SK-N-SH (cell line): ENCODE data around the gene CA10. TPM values are rescaled to one million over a fixed set of nuclear protein-coding genes. Genes with fewer than 3 reads are reported as not detected.

Source experiments
- CTCF ChIA-PET: fragments of 300-600, 350-600 bp; formaldehyde crosslinking; extraction: SDS; loops from one replicate; lab custom pipeline; 2021; lab: Yijun Ruan, JAX
- POLR2A ChIA-PET: fragments of 350-600 bp; sonication (Branson Sonifier 250); formaldehyde crosslinking; extraction: SDS; loops from one replicate; lab custom pipeline; 2020; ENCODE audit warnings: antibody characterized with exemption, inconsistent platforms; lab: Yijun Ruan, JAX
- DNase-seq: peaks from one replicate; pipeline ENCODE4 v3.0.0; 2012
- H2AFZ ChIP-seq: fragments of 200-600 bp; sonication (generic); 2 replicates; pipeline ENCODE4 v1.8.1; 2016; ENCODE audit warnings: antibody characterized with exemption, mild to moderate bottlenecking, low read depth
- H3F3A ChIP-seq: fragments of 200-600 bp; sonication (generic); replicated peaks from 2 replicates; pipeline ENCODE3; 2016; ENCODE audit warnings: antibody characterized with exemption, mild to moderate bottlenecking; ENCODE audit not compliant: insufficient read depth
- H3K27ac ChIP-seq, 2 experiments: fragments of 200-500 bp in 1 of 2; fragments of 200-600 bp in 1 of 2; sonication (Bioruptor generic) in 1 of 2; sonication (generic), shearing (Covaris generic) in 1 of 2; 2 replicates each; pipeline versions ENCODE4 v1.5.1 to v1.6.1; 2014 to 2016; ENCODE audit warnings: low read depth in 2 of 2, inconsistent platforms in 1 of 2, low read length in 1 of 2, mild to moderate bottlenecking in 1 of 2, mixed read lengths in 1 of 2
- H3K27me3 ChIP-seq: fragments of 200-600 bp; sonication (generic), shearing (Covaris generic); 2 replicates; pipeline ENCODE4 v1.6.1; 2016; ENCODE audit warnings: mixed run types; ENCODE audit not compliant: insufficient read depth
- H3K36me3 ChIP-seq, 2 experiments: fragments of 200-500 bp in 1 of 2; fragments of 200-600 bp in 1 of 2; sonication (Bioruptor generic) in 1 of 2; sonication (generic) in 1 of 2; replicated peaks in 1 of 2; 2 replicates each; pipeline versions ENCODE3 to v1.5.1; 2014 to 2016; ENCODE audit warnings: low read length in 1 of 2, mild to moderate bottlenecking in 1 of 2; ENCODE audit not compliant: insufficient read depth in 2 of 2, control insufficient read depth in 1 of 2
- H3K4me1 ChIP-seq, 2 experiments: fragments of 200-500 bp in 1 of 2; fragments of 200-600 bp in 1 of 2; sonication (Bioruptor generic) in 1 of 2; sonication (generic), shearing (Covaris generic) in 1 of 2; 2 replicates each; pipeline versions ENCODE4 v1.5.1 to v1.6.1; 2014 to 2016; ENCODE audit warnings: low read depth in 1 of 2, low read length in 1 of 2, mixed run types in 1 of 2; ENCODE audit not compliant: insufficient read depth in 2 of 2, control insufficient read depth in 1 of 2
- H3K4me2 ChIP-seq: fragments of 200-600 bp; sonication (generic), shearing (Covaris generic); 2 replicates; pipeline ENCODE4 v1.6.1; 2017; ENCODE audit warnings: mixed run types
- H3K4me3 ChIP-seq, 2 experiments: fragments of 200-500 bp in 1 of 2; fragments of 200-600 bp in 1 of 2; sonication (Bioruptor generic) in 1 of 2; sonication (generic), shearing (Covaris generic) in 1 of 2; 2 replicates each; pipeline versions ENCODE4 v1.5.1 to v1.8.1; 2014 to 2016; ENCODE audit warnings: low read depth in 2 of 2, inconsistent platforms in 1 of 2, low read length in 1 of 2, mild to moderate bottlenecking in 1 of 2, mixed read lengths in 1 of 2, moderate library complexity in 1 of 2
- H3K79me2 ChIP-seq: fragments of 200-600 bp; sonication (generic); 2 replicates; pipeline ENCODE4 v1.8.1; 2017; ENCODE audit warnings: mild to moderate bottlenecking; ENCODE audit not compliant: insufficient read depth
- H3K9ac ChIP-seq: fragments of 200-600 bp; sonication (generic); 2 replicates; pipeline ENCODE4 v1.6.1; 2017; ENCODE audit warnings: mixed run types
- H3K9me2 ChIP-seq: fragments of 200-600 bp; sonication (generic); 2 replicates; pipeline ENCODE4 v1.6.1; 2017; ENCODE audit warnings: mixed run types
- H3K9me3 ChIP-seq: fragments of 200-600 bp; sonication (generic); 2 replicates; pipeline ENCODE4 v1.6.1; 2017; ENCODE audit warnings: mixed run types, mild to moderate bottlenecking, moderate library complexity
- H4K20me1 ChIP-seq: fragments of 200-600 bp; sonication (generic); 2 replicates; pipeline ENCODE4 v1.6.1; 2017; ENCODE audit warnings: mild to moderate bottlenecking, mixed run types; ENCODE audit not compliant: insufficient read depth
- CHD2 ChIP-seq: fragments of 150-350 bp; IDR thresholded peaks from 2 replicates; pipeline ENCODE4 v1.6.1; 2018; ENCODE audit warnings: low read length; ENCODE audit not compliant: partially characterized antibody
- EZH2phosphoT487 ChIP-seq: fragments of 200-600 bp; sonication (generic); IDR thresholded peaks from 2 replicates; pipeline ENCODE4 v1.6.1; 2017; ENCODE audit warnings: low read depth, mixed run types, mild to moderate bottlenecking, antibody characterized with exemption, moderate library complexity, borderline replicate concordance
- FOXJ3 ChIP-seq: sonication (generic); formaldehyde crosslinking; IDR thresholded peaks from 2 replicates; pipeline ENCODE4 v1.5.1; 2020; ENCODE audit warnings: mild to moderate bottlenecking, missing genetic modification reagents
- GABPA ChIP-seq: IDR thresholded peaks from 2 replicates; pipeline ENCODE4 v1.4.0; 2012; ENCODE audit warnings: low read depth, mild to moderate bottlenecking
- MEF2A ChIP-seq: IDR thresholded peaks from 2 replicates; pipeline ENCODE4 v1.4.0; 2012; ENCODE audit warnings: low read depth, borderline replicate concordance
- POLR2AphosphoS5 ChIP-seq: IDR thresholded peaks from 2 replicates; pipeline ENCODE4 v1.6.1; 2012; ENCODE audit warnings: low read depth, low read length
- RAD21 ChIP-seq: IDR thresholded peaks from 2 replicates; pipeline ENCODE4 v1.6.1; 2012; ENCODE audit warnings: mild to moderate bottlenecking, low read length
- WGBS: methylation state at CpG from one replicate; pipeline ENCODE4 v1.1.6; 2017; ENCODE audit warnings: low lambda C conversion rate; 5-methylcytosine and 5-hydroxymethylcytosine counted together
- polyA plus RNA-seq, 3 experiments: library from polyadenylated mRNA; depleted of rRNA; stranded (reverse); fragments of >200 nt; gene quantifications; 2 replicates each; pipeline ENCODE4 v1.2.3, GENCODE V29; 2012
- TF ChIP-seq, protein P1 (sequence below): IDR thresholded peaks from 2 replicates; pipeline ENCODE4; 2012
- TF ChIP-seq, protein P2 (sequence below): fragments of 200-600 bp; sonication (generic); IDR thresholded peaks from 2 replicates; pipeline ENCODE4 v1.6.1; 2017; ENCODE audit warnings: antibody characterized with exemption, mild to moderate bottlenecking, moderate library complexity
- TF ChIP-seq, protein P3 (sequence below): fragments of 150-350 bp; IDR thresholded peaks from 2 replicates; pipeline ENCODE4 v1.6.1; 2017; ENCODE audit warnings: antibody characterized with exemption, low read length, low read depth, borderline replicate concordance
- TF ChIP-seq, protein P4 (sequence below): IDR thresholded peaks from 2 replicates; pipeline ENCODE4 v1.4.0; 2012; ENCODE audit warnings: low read depth
- TF ChIP-seq, protein P5 (sequence below): IDR thresholded peaks from 2 replicates; pipeline ENCODE4 v1.6.1; 2012; ENCODE audit warnings: mild to moderate bottlenecking, low read depth, low read length, moderate library complexity

The CA10 gene
- polyA plus RNA-seq, 1 of the 3 experiments (the other 2 are of a cell fraction), result not detected

DNA sequence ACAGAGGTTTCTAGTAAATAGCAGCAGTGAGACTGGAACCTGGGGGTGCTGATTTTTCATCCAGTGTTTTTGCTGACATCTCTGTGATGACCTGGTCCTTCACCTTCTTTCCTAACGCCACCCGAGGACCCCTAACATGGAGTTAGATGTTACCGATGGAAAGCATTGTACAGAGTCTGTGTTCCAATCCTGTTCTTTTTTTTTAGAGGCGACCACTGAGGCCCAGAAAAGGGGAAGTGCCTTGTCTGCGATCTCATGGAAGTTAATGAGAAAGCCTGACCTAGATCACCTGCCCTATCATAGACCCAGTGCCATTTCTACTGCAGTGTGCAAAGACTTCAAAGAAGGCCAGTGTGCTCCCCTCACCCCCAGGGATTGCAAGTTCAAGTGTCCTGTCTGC is 362.5 kb downstream of the CA10 start (continued):
- no peak for TF ChIP-seq RAD21
- TF ChIP-seq, protein P1, sequence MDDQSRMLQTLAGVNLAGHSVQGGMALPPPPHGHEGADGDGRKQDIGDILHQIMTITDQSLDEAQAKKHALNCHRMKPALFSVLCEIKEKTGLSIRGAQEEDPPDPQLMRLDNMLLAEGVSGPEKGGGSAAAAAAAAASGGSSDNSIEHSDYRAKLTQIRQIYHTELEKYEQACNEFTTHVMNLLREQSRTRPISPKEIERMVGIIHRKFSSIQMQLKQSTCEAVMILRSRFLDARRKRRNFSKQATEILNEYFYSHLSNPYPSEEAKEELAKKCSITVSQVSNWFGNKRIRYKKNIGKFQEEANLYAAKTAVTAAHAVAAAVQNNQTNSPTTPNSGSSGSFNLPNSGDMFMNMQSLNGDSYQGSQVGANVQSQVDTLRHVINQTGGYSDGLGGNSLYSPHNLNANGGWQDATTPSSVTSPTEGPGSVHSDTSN, result no peak
- TF ChIP-seq, all 33 proteins: peak for 0

DNA sequence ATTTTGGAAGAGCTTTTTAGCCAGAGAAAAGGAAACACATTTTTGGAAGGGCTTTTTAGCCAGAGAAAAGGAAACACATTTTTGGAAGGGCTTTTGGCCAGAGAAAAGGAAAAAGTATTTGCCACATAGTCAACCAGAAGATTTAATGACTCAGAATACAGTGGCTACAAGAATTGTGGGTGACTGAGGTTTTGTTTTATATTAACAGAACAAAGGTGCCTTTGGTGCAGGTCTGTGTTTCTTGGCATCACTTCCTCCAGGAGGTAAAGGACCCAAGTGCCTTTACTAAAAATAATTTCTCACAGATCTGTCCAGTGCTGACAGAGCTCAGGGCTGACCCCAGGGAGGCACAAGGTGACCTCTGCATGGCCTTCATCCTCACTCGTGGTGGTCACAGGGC is 363.1 kb downstream of the CA10 start:
- Histone ChIP-seq H3K27ac (no peak overlapping the region), H3K9ac (no peak overlapping the region), H3K4me3 (no peak overlapping the region), H3K9me2 (no peaks in the 10 kb centered on the region), H3K36me3 (no peaks in the 10 kb centered on the region), H3F3A (no peaks in the 10 kb centered on the region), H3K27me3 (no peaks in the 10 kb centered on the region), H3K79me2 (no peaks in the 10 kb centered on the region), H3K9me3 (peaks cover 7% of the 10 kb centered on the region; the same call in 1 of the 2 replicates), H3K4me2 (no peak overlapping the region), H4K20me1 (no peaks in the 10 kb centered on the region), H2AFZ (no peak overlapping the region), H3K4me1 (no peaks in the 10 kb centered on the region)
- ChIA-PET CTCF (interaction anchor here (0.8 to 3.3 kb wide), 4 partner anchors 31 to 496 kb away, joined by 3 to 11 read pairs (median 4); no protein-coding TSS in a partner anchor), POLR2A (no interaction called here)
- TF ChIP-seq FOXJ3 (CRISPR knock-in tag) (no peak), GABPA (no peak), RAD21 (no peak)
- TF ChIP-seq, protein P2, sequence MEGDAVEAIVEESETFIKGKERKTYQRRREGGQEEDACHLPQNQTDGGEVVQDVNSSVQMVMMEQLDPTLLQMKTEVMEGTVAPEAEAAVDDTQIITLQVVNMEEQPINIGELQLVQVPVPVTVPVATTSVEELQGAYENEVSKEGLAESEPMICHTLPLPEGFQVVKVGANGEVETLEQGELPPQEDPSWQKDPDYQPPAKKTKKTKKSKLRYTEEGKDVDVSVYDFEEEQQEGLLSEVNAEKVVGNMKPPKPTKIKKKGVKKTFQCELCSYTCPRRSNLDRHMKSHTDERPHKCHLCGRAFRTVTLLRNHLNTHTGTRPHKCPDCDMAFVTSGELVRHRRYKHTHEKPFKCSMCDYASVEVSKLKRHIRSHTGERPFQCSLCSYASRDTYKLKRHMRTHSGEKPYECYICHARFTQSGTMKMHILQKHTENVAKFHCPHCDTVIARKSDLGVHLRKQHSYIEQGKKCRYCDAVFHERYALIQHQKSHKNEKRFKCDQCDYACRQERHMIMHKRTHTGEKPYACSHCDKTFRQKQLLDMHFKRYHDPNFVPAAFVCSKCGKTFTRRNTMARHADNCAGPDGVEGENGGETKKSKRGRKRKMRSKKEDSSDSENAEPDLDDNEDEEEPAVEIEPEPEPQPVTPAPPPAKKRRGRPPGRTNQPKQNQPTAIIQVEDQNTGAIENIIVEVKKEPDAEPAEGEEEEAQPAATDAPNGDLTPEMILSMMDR, result no peak
- no peak for DNase-seq
- 0% methylated on average over 1 of the region's 1 CpG for WGBS

DNA sequence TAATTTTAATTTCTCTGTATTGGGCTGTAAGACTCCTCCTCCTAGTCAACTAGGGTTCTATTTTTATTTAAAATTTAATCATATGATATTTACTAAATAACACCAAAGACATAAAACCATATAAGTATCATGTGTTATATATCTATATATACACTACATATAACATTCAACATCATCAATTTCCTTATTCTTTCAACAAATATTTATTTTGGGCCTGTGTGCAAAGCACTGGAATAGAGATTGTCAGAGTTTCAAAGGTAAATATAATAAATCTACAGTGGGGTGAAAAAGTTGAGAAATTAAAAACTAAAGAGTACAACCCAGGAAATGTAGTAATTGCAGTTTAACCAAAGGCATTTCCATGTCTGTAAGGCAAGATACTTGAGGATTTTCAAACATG is 364.0 kb downstream of the CA10 start:
- Histone ChIP-seq H3K9me3 (peaks cover 7% of the 10 kb centered on the region; the same call in 1 of the 2 replicates), H3K27me3 (no peaks in the 10 kb centered on the region), H3K9me2 (no peaks in the 10 kb centered on the region), H3K4me3 (no peak overlapping the region), H3K79me2 (no peaks in the 10 kb centered on the region), H4K20me1 (no peaks in the 10 kb centered on the region), H3F3A (no peaks in the 10 kb centered on the region), H3K9ac (no peak overlapping the region), H3K36me3 (no peaks in the 10 kb centered on the region), H2AFZ (no peak overlapping the region), H3K4me2 (no peak overlapping the region), H3K27ac (no peak overlapping the region), H3K4me1 (no peaks in the 10 kb centered on the region)
- DNase-seq, result no peak
- no peak for TF ChIP-seq CHD2
- TF ChIP-seq, protein P3, sequence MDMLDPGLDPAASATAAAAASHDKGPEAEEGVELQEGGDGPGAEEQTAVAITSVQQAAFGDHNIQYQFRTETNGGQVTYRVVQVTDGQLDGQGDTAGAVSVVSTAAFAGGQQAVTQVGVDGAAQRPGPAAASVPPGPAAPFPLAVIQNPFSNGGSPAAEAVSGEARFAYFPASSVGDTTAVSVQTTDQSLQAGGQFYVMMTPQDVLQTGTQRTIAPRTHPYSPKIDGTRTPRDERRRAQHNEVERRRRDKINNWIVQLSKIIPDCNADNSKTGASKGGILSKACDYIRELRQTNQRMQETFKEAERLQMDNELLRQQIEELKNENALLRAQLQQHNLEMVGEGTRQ, result no peak
- TF ChIP-seq, protein P4, sequence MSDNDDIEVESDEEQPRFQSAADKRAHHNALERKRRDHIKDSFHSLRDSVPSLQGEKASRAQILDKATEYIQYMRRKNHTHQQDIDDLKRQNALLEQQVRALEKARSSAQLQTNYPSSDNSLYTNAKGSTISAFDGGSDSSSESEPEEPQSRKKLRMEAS, result no peak
- TF ChIP-seq, protein P5, sequence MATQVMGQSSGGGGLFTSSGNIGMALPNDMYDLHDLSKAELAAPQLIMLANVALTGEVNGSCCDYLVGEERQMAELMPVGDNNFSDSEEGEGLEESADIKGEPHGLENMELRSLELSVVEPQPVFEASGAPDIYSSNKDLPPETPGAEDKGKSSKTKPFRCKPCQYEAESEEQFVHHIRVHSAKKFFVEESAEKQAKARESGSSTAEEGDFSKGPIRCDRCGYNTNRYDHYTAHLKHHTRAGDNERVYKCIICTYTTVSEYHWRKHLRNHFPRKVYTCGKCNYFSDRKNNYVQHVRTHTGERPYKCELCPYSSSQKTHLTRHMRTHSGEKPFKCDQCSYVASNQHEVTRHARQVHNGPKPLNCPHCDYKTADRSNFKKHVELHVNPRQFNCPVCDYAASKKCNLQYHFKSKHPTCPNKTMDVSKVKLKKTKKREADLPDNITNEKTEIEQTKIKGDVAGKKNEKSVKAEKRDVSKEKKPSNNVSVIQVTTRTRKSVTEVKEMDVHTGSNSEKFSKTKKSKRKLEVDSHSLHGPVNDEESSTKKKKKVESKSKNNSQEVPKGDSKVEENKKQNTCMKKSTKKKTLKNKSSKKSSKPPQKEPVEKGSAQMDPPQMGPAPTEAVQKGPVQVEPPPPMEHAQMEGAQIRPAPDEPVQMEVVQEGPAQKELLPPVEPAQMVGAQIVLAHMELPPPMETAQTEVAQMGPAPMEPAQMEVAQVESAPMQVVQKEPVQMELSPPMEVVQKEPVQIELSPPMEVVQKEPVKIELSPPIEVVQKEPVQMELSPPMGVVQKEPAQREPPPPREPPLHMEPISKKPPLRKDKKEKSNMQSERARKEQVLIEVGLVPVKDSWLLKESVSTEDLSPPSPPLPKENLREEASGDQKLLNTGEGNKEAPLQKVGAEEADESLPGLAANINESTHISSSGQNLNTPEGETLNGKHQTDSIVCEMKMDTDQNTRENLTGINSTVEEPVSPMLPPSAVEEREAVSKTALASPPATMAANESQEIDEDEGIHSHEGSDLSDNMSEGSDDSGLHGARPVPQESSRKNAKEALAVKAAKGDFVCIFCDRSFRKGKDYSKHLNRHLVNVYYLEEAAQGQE, result no peak
- TF ChIP-seq MEF2A, result no peak
- TF ChIP-seq EZH2phosphoT487, result no peak
- no peak for TF ChIP-seq POLR2AphosphoS5
- CTCF ChIA-PET, result interaction anchor here (1.0 to 3.3 kb wide), 4 partner anchors 10 to 302 kb away, joined by 3 to 11 read pairs (median 4); no protein-coding TSS in a partner anchor
- POLR2A ChIA-PET, result no interaction called here
